ENCODE measurements around the gene CREB5.

Gene CREB5

GRCh38 chr7:28408105-28408959 lies 4.0 kb upstream of the CREB5 start:
- no peak for DNase-seq (ENCODE audit: low spot score)

- peak; percentile 92 for DNase-seq (ENCODE audit: low spot score)
These were observed 3.2 kb upstream of the CREB5 start for GRCh38 chr7:28408960-28409715.

GRCh38 chr7:28409716-28410627 lies 2.3 kb upstream of the CREB5 start:
- DNase-seq (ENCODE audit: low spot score), result no peak

GRCh38 chr7:28410628-28411531 lies 1.4 kb upstream of the CREB5 start:
- no peak for DNase-seq (ENCODE audit: low spot score)

DNA sequence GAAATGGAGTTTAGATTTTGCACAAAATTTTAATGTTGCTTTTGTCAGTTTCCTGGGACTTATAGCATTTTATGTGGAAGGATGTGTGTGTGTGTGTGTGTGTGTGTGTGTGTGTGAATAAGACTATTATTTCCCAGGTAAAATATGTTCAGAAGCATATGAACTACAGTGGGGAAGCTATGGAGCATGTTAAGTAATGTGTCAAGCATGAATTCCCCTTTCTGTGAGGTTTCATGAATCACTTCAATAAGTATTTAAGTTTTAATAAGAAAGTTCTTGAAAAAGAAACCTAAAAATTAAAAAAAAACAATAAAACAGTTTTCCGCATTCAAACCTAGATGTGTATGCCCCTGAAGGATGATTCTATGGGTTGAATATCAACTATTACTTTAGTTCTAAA lies 693 bp downstream of the CREB5 start:
- DNase-seq (ENCODE audit: low spot score), result no peak

DNA sequence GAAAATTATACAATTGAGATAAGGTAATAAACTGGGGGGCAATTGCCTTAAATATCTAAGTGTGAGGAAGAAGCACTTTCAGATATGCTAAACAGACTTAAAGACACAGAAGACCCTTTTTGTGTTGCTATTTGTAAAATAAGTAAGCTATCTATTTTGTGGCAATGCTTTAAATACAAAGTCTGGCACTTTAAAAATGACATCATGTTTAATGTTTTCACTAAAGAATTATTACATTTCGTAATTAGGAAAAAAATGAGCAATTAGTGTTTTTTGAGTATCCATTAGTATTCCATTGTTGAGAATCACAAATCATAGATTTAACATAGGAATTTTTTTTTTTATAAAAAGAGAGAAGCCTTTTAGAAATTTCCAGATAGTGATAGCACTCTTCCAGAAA lies 2.1 kb downstream of the CREB5 start:
- no peak for DNase-seq (ENCODE audit: low spot score)

- DNase-seq (ENCODE audit: low spot score), result no peak
These were observed 5.1 kb downstream of the CREB5 start for GRCh38 chr7:28417321-28417940.

DNA sequence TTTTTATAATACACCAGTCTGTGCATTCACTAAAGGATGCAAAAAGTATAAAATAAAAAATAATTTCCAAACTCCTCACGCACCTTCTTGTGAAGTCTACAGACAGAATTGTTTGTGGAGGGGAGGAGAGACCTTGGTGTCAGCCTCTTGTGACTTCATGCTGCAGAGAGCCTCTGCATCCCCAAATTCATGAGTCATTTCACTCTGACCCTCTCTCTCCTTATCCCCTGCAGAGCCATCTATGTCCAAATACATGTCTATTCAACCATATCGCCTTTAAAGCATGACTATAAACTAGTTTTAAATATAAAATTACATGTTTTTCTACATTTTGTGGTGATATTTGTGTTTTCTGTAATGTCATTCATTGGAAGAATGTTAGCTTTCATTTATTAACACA lies 6.0 kb downstream of the CREB5 start:
- no peak for DNase-seq (ENCODE audit: low spot score)

- DNase-seq (ENCODE audit: low spot score), result no peak
These were observed 6.6 kb downstream of the CREB5 start for GRCh38 chr7:28418966-28419365.

DNA sequence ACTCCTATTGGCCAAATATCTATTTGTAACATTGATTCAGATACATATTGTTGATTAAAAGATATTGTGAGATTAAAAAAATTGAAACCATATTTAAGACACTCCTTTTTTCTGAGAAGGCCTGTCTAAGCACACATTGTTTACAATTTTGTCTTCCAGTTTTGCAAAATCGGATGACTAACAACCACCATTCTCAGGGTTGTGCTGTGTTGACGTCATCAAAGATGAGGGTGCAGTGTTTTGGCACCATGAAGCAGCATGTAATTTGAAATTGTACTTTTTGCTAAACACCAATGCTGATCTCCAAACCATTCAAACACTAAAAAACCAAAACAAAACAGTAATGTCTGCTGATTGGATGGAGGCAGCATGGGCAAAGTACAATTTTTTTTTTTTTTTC lies 7.4 kb downstream of the CREB5 start:
- no peak for DNase-seq (ENCODE audit: low spot score)

GRCh38 chr7:28423112-28423511 lies 10.8 kb downstream of the CREB5 start:
- no peak for DNase-seq (ENCODE audit: low spot score)

DNA sequence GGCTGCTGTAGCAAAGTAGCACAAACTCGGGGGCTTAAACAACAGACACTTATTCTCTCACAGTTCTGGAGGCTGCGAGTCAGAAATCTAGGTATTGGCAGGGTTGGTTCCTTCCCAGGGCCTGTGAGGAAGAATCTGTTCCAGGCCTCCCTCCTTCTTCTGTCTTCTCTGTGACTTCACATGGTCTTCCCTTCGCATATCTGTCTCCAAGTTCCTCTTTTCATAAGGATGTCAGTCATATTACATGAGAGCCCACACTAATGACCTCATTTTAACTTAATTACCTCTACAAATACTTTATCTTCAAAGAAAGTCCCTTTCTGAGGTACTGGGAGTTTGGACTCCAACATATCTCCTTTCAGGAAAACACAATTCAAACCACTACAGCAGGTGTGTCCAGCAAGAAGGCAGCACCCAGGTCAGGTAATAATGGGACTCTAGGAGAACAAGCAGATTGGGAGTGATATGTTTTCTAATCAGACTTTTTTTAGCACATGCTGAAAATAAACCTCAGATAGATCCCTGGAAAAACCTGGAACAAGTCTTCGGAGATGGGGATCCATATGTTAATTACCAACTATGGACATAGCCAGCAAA lies 11.7 kb downstream of the CREB5 start:
- no peak for DNase-seq (ENCODE audit: low spot score)

DNA sequence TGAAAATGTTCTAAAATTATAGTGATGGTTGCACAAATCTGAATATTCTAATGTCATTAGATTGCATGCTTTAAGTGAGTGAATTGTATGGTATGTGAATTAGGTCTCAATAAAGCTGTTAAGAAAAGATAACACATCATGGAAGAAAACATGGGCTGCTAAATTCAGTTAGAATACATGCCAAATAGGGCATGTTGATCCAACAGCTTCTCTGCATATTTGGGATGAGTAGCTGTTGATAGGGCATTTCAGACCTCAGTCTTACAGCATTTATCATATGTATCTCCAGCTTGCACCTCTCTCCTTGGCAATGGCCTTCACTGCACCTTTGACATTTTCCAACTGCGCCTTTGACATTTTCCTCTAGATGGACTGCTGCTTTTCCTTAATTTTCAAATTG lies 13.2 kb downstream of the CREB5 start:
- DNase-seq (ENCODE audit: low spot score), result no peak

DNA sequence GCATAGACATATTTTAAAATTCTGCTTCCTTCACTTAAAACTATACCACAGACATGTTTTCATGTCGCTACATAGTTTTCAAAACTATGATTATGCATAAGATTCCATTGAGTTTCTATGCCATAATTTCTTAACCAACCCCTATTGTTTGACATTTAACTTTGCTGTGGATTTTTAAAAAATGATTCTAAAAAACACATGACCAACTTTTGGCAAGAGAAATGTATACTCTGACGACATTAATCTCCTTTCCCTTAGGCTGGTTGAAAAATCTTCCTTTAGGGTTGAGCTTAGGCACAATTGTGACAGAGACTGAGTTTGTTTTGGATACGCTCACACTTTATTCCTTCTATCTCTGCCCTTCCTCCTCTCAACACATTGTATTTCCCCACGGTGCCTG lies 14.9 kb downstream of the CREB5 start:
- DNase-seq (ENCODE audit: low spot score), result no peak

- no peak for DNase-seq (ENCODE audit: low spot score)
These were observed 18.3 kb downstream of the CREB5 start for GRCh38 chr7:28430616-28431015.

- DNase-seq (ENCODE audit: low spot score), result no peak
These were observed 19.8 kb downstream of the CREB5 start for GRCh38 chr7:28432105-28432504.

GRCh38 chr7:28433039-28433438 lies 20.7 kb downstream of the CREB5 start:
- no peak for DNase-seq (ENCODE audit: low spot score)

DNA sequence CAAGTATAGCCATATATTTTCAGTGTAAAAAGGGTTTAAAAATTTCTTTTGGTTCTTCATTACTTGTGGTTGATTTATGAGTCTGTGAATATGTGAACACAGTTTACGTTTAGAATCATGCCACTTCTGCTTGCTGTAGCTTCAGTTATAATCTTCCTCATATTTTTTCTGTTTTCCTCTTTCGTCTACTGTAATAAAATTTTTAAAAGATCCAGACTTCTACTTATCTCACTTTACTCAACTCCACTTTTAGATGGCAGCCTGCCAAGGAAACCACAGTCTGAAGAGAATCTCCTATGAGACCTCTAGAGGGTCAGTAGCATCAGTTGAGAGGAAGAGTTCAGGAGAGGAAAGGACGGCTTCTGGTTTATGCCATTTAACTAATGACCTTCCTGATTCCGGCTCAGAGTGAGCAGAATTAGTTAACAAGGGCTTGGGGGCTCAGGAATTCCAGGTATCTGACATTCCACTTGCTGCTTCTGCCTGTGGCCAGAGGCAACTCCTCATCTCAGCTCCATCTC lies 21.4 kb downstream of the CREB5 start:
- DNase-seq (ENCODE audit: low spot score), result no peak

DNA sequence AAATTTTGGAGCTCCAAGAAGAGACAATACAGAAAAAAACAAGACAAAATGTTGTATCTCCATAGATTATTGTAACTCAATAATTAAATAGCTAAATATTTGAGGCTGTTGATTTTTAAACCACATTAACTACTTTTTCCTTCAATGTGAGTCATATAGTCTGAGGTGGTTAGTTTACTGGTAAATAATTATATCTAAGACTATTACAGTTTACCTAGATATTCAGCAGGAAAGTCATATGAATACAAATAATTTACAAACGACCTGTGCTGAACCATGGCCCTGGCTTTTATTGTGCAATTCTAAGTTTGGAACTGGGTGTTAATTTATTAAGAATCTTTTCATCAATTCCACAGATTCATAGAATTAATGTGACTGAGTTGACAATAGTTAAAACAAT lies 22.2 kb downstream of the CREB5 start:
- DNase-seq (ENCODE audit: low spot score), result no peak

DNA sequence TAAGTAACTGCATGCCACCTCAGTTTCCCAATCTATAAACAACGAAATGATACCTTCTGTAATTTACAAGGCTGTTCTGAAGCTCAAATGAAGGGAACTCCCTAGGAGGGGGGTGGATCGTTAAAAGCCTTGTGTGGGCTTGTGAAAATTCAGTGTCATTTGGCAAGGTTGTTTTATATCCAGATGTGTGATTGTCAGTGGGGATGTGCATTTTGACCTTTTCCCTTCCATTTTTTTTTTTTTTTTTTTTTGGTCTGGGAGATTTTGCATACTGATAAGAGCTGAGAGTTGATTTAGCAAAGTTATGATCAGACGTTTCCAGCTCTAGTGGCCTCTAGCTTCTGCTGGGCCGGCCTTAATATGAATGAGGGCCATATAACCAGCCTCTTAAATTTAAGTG lies 22.8 kb downstream of the CREB5 start:
- no peak for DNase-seq (ENCODE audit: low spot score)
